ENCODE measurements around the gene GLT8D1. TPM values are rescaled to one million over a fixed set of nuclear protein-coding genes. Genes with fewer than 3 reads are reported as not detected.
A peak's percentile ranks its signal among the peaks of the same experiment; 100 is the strongest.

GLT8D1 gene
- total and polyA plus RNA-seq, 9 of the 15 experiments (the other 6 are each of a cell fraction or from before 2014, with no cell fraction given), result 14.1 to 65.9 (median 33.7) TPM

DNA sequence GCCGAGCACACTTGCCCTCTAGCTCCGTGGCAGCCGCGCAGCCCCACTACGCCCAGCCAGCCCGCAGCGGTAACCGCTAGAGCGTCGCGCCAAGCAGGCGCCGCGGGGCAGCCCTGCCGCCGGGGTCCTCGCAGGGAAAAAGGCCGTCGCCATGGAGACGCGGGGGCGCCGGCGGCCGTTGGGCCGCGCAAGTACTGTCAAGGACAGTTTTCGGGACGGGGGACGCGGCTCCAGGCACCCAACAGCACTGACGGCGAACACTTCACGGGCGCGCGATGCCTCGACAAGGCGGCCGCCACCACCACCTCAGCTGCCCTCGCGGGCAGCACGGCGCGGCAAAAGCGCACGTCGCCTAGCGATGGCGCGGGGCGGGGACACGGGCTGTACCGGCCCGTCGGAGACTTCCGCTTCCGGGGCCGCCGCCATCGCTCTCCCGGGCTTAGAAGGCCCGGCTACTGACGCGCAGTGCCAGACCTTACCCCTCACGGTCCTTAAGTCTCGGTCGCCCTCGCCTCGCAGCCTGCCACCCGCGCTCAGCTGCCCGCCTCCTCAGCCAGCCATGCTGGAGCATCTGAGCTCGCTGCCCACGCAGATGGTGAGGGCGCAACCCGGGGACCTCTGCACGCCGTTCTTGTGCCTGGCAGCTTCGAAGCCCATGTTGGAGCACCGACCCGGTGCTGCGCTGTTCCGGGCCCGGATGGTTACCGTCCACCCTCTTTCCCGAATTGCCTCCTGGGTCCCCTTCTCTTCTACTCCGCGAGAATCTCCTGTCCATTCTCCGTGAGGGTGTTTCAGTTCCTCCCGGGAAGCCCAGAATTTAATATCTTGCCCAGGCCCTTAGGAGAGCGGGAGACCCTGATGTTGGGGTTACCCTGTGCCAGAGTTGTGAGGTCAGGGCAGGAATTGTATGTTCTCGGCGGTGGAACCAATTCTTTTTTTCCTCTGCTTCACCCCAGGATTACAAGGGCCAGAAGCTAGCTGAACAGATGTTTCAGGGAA, at the start of gene GLT8D1, which contains the start of gene SPCS1 (continued):
- TF ChIP-seq ZBTB7A (IDR thresholded peaks at IDR 0.05; ENCODE audit: borderline replicate concordance, control insufficient read depth, low read depth, low read length) (peak; percentile 5; the same call in 1 of the 2 replicates), E2F3 (CRISPR knock-in tag; IDR thresholded peaks at IDR 0.05) (0 out of 2 replicates have a peak, but pooled peaks have one; percentile 6), ZFP1 (CRISPR knock-in tag; IDR thresholded peaks at IDR 0.05) (no peak), ZNF263 (CRISPR knock-in tag; IDR thresholded peaks at IDR 0.05; ENCODE audit: borderline replicate concordance) (peak; percentile 25; the same call in 1 of the 2 replicates), ELF1 (tag; IDR thresholded peaks at IDR 0.05) (peak; percentile 88), GABPB2 (CRISPR knock-in tag; conservative IDR thresholded peaks at IDR 0.05) (no peak), HCFC1 (IDR thresholded peaks at IDR 0.05; ENCODE audit: low read depth, low read length) (peak; percentile 72), NCOA6 (IDR thresholded peaks at IDR 0.05) (no peak), TAF1 (IDR thresholded peaks at IDR 0.05; ENCODE audit: control insufficient read depth, extremely low read depth, insufficient read depth, low read length, severe bottlenecking) (peak; percentile 38), ZNF830 (CRISPR knock-in tag; IDR thresholded peaks at IDR 0.05) (no peak), E2F8 (IDR thresholded peaks at IDR 0.05; ENCODE audit: low read depth, partially characterized antibody) (peak; percentile 84), TEAD1 (CRISPR knock-in tag; IDR thresholded peaks at IDR 0.05) (peak in 1 of 2 experiments; percentile 72; a peak in 1 of 4 replicates), U2AF1 (optimal IDR thresholded peaks at IDR 0.05; ENCODE audit: low read depth, low read length) (peak; percentile 60), RFX1 (IDR thresholded peaks at IDR 0.05) (peak; percentile 96), SMAD4 (CRISPR knock-in tag; conservative IDR thresholded peaks at IDR 0.05) (peak; percentile 46; the same call in 1 of the 2 replicates), E2F6 (IDR thresholded peaks at IDR 0.05; ENCODE audit: borderline replicate concordance in 1 of 2, extremely low read depth in 1 of 2, insufficient read depth in 1 of 2, insufficient read length in 1 of 2, low read depth in 1 of 2, low read length in 1 of 2, poor library complexity in 1 of 2, severe bottlenecking in 1 of 2) (peak; percentile 59 to 69), POLR2B (IDR thresholded peaks at IDR 0.05; ENCODE audit: low read depth, partially characterized antibody) (peak; percentile 67)
- TF ChIP-seq, protein P1, sequence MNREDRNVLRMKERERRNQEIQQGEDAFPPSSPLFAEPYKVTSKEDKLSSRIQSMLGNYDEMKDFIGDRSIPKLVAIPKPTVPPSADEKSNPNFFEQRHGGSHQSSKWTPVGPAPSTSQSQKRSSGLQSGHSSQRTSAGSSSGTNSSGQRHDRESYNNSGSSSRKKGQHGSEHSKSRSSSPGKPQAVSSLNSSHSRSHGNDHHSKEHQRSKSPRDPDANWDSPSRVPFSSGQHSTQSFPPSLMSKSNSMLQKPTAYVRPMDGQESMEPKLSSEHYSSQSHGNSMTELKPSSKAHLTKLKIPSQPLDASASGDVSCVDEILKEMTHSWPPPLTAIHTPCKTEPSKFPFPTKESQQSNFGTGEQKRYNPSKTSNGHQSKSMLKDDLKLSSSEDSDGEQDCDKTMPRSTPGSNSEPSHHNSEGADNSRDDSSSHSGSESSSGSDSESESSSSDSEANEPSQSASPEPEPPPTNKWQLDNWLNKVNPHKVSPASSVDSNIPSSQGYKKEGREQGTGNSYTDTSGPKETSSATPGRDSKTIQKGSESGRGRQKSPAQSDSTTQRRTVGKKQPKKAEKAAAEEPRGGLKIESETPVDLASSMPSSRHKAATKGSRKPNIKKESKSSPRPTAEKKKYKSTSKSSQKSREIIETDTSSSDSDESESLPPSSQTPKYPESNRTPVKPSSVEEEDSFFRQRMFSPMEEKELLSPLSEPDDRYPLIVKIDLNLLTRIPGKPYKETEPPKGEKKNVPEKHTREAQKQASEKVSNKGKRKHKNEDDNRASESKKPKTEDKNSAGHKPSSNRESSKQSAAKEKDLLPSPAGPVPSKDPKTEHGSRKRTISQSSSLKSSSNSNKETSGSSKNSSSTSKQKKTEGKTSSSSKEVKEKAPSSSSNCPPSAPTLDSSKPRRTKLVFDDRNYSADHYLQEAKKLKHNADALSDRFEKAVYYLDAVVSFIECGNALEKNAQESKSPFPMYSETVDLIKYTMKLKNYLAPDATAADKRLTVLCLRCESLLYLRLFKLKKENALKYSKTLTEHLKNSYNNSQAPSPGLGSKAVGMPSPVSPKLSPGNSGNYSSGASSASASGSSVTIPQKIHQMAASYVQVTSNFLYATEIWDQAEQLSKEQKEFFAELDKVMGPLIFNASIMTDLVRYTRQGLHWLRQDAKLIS (CRISPR knock-in tag; IDR thresholded peaks at IDR 0.05), result peak; percentile 85; the same call in 1 of the 2 replicates
